ENCODE results near the gene MXI1. TPM values are rescaled to one million over a fixed set of nuclear protein-coding genes. Genes with fewer than 3 reads are reported as not detected.

MXI1 gene
- total RNA-seq, 2 experiments from 2014 or later: 47.9 to 48.2 TPM

DNA sequence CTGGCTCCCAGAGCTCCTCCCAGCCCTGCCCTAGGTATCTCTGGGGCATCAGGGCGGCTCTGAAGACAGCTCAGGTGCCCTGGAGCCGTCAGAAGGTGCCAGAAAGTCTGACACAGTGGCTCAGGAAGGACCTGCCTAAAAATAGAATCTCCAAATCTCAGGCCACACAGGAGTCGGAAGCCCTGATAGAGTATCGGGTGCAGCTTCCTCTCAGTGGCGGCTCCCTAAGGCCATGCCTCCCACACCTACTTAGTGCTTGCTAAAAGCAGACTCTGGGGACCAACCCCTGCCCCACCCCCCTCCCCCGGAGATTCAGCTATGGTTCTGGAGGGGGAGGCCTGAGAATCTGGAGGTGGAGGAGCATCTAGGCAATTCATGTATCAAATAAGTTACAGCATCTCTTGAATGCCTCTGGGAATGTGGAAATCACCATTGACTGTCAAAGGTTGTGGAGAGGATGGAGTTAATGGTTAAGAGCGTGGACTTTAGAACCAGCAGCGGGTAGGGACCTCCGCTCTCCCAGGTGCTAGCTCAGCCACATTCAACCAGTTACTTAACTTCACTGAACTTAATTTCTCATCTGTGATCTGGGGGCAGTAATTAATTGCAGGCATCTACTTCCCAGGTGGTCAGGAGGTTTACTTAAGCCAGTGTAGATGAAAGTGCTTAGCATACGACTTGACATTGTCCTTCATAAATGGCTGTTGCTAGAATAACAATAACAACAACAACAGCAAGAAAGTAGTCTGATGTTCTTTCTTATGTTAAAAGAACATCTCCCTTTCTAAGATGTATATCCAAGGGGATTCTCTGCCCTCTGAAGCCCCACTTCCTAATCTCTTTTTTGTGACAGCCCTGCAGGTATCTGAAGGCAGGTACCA is 38.6 kb upstream of the MXI1 start:
- no peaks in the 10 kb centered on the region for H3K9me3 Mint-ChIP-seq
- peaks cover 22% of the 10 kb centered on the region for H3K4me1 Mint-ChIP-seq (ENCODE audit: low read depth)
- ATAC-seq (peak; percentile 67), DNase-seq (peak; percentile 42)
- no peak overlapping the region for H3K4me3 Mint-ChIP-seq
- peaks cover 70% of the 10 kb centered on the region for H3K27me3 Mint-ChIP-seq
- intact Hi-C loops (cut with micrococcal nuclease): no loop called here
- H3K36me3 Mint-ChIP-seq (ENCODE audit: low read depth): no peaks in the 10 kb centered on the region
- H3K27ac Mint-ChIP-seq: no peak overlapping the region
- ChIA-PET POLR2A (interaction anchor here (0.9 to 1.2 kb wide), 2 partner anchors 10 to 330 kb away, joined by 3 read pairs; no protein-coding TSS in a partner anchor), CTCF (interaction anchor here (1.3 to 1.5 kb wide), 3 partner anchors 10 to 111 kb away, joined by 3 to 6 read pairs (median 5); no protein-coding TSS in a partner anchor)
- TF ChIP-seq, protein P1, sequence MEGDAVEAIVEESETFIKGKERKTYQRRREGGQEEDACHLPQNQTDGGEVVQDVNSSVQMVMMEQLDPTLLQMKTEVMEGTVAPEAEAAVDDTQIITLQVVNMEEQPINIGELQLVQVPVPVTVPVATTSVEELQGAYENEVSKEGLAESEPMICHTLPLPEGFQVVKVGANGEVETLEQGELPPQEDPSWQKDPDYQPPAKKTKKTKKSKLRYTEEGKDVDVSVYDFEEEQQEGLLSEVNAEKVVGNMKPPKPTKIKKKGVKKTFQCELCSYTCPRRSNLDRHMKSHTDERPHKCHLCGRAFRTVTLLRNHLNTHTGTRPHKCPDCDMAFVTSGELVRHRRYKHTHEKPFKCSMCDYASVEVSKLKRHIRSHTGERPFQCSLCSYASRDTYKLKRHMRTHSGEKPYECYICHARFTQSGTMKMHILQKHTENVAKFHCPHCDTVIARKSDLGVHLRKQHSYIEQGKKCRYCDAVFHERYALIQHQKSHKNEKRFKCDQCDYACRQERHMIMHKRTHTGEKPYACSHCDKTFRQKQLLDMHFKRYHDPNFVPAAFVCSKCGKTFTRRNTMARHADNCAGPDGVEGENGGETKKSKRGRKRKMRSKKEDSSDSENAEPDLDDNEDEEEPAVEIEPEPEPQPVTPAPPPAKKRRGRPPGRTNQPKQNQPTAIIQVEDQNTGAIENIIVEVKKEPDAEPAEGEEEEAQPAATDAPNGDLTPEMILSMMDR (IDR thresholded peaks at IDR 0.05): no peak

DNA sequence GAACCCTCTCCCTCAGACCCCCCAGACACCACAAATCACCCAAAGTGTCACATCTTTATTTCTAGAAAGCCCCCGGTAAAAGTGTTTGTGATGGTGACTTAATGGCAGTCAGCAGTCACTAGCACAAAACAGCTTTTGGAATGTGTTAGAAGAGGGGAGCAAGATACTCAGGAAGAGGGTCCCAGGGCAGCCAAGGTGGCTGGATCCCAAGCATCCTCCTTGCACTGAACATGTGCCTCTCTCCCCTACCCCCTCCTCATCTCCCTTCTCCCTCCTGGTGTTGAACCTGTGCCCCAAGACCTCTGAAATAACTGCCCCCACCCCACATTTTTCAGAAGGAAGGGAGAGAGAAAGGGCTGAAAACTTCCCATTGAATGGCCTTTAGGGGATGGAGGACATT is 37.8 kb upstream of the MXI1 start:
- CTCF ChIA-PET: no interaction called here
- H3K36me3 Mint-ChIP-seq (ENCODE audit: low read depth): no peaks in the 10 kb centered on the region
- no peak overlapping the region for H3K27ac Mint-ChIP-seq
- POLR2A ChIA-PET: no interaction called here
- intact Hi-C loops (cut with micrococcal nuclease): no loop called here
- DNase-seq: no peak
- no peak for ATAC-seq
- H3K4me1 Mint-ChIP-seq (ENCODE audit: low read depth): peaks cover 22% of the 10 kb centered on the region
- TF ChIP-seq, protein P1 (IDR thresholded peaks at IDR 0.05): no peak
- H3K27me3 Mint-ChIP-seq: peaks cover 66% of the 10 kb centered on the region
- no peaks in the 10 kb centered on the region for H3K9me3 Mint-ChIP-seq
- H3K4me3 Mint-ChIP-seq: no peak overlapping the region

DNA sequence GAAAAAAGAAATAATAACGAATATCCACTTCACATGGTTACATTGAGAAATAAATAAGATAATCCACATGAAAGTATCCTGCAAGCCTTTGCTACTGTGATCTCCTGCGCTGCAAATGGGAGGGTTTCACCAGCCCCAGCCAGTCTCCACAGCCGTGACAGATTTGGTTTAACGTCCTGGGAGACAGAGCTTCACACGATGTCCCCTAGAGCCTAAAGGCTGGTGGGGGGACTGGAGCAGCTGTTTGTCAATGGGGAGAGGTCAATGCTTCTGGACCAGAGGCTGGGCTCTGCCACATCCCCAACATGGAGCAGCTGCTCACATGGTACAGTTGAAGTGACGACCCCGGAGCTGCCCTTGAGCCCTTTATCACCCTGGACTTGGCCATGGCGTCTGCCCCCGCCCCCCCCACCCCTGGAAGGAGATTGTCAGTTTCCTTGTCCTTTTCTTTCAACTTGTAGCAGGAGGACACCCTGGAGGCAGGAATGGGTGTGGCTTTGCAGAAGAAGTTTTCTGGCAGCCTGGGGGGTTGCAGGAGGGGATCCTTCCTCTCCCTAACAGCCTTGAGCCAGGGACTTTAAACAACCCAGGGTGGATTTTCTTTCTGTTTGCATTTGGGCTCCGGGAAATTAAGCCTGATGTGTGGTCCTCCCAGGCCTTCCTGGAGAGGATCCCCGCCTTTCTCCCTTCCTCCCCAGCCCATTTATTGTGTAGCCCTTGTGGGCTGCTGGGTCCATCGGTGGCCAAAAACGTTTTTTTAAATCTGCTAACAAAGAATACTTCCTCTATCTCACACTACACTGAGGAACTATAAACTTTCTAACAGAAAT is 37.0 kb upstream of the MXI1 start:
- ChIA-PET CTCF (no interaction called here), POLR2A (interaction anchor here (0.7 kb wide), 1 partner anchor 17 kb away, joined by 3 read pairs; no protein-coding TSS in a partner anchor)
- H3K36me3 Mint-ChIP-seq (ENCODE audit: low read depth): no peaks in the 10 kb centered on the region
- peaks cover 66% of the 10 kb centered on the region for H3K27me3 Mint-ChIP-seq
- TF ChIP-seq, protein P1 (IDR thresholded peaks at IDR 0.05): no peak
- no peak overlapping the region for H3K4me3 Mint-ChIP-seq
- peaks cover 21% of the 10 kb centered on the region for H3K4me1 Mint-ChIP-seq (ENCODE audit: low read depth)
- ATAC-seq (no peak), DNase-seq (no peak)
- H3K27ac Mint-ChIP-seq: no peak overlapping the region
- intact Hi-C loops (cut with micrococcal nuclease): no loop called here
- H3K9me3 Mint-ChIP-seq: no peaks in the 10 kb centered on the region

GRCh38 chr10:110171032-110171431 is 36.4 kb upstream of the MXI1 start:
- Mint-ChIP-seq H3K27me3 (peaks cover 62% of the 10 kb centered on the region), H3K36me3 (ENCODE audit: low read depth) (no peaks in the 10 kb centered on the region), H3K27ac (no peak overlapping the region), H3K4me3 (no peak overlapping the region), H3K4me1 (ENCODE audit: low read depth) (peaks cover 15% of the 10 kb centered on the region), H3K9me3 (no peaks in the 10 kb centered on the region)
- TF ChIP-seq, protein P1 (IDR thresholded peaks at IDR 0.05): no peak
- CTCF ChIA-PET: no interaction called here
- no peak for ATAC-seq
- POLR2A ChIA-PET: interaction anchor here (0.7 kb wide), 1 partner anchor 18 kb away, joined by 3 read pairs; no protein-coding TSS in a partner anchor
- intact Hi-C loops (cut with micrococcal nuclease): no loop called here
- no peak for DNase-seq
